HuH-7.5 (cell line): Measurements from ENCODE around the gene TSPAN33.
A peak's percentile ranks its signal among the peaks of the same experiment; 100 is the strongest.
"Not testable (repeated sequence)": the region's sequence is repeated elsewhere in the genome, so short reads cannot be mapped to it uniquely, and the experiment has no call there.

Experiments
- DNase-seq: peaks from one replicate; pipeline ENCODE4 v3.0.0; 2011; ENCODE audit warnings: low spot score

The TSPAN33 gene

DNA sequence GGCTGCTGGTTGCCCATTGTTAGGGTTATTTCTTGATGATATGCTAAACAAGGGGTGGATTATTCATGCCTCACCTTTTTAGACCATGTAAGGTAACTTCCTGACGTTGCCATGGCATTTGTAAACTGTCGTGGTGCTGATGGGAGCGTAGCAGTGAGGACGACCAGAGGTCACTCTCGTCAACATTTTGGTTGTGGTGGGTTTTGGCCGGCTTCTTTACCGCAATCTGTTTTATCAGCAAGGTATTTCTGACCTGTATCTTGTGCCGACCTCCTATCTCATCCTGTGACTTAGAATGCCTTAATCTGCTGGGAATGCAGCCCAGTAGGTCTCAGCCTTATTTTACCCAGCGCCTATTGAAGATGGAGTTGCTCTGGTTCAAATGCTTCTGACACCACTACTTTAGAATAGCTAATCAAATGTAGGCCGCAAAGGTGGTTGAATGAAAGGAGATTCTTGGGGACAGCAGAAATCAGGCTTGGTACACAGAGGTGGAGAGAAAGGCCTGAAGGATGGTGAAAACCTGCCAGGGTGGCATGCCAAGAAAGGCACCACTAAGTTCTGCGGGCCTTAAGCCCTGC lies 26.0 kb downstream of the TSPAN33 start:
- DNase-seq: no peak

DNA sequence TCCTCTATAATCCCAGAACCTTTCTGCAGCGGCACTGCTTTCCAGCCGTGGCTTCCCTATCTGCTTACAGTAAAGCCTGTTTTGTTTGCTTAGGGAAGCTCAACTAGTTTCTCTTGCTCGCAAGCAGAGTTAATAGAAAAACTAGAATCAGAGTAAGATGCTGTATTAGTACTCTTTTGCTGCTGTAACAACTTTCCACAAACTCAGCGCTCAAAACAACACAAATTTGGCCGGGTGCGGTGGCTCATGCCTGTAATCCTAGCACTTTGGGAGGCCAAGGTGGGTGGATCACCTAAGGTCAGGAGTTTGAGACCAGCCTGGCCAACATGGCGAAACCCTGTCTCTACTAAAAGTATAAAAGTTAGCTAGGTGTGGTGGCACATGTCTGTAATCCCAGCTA lies 29.4 kb downstream of the TSPAN33 start:
- DNase-seq: not testable (repeated sequence)

DNA sequence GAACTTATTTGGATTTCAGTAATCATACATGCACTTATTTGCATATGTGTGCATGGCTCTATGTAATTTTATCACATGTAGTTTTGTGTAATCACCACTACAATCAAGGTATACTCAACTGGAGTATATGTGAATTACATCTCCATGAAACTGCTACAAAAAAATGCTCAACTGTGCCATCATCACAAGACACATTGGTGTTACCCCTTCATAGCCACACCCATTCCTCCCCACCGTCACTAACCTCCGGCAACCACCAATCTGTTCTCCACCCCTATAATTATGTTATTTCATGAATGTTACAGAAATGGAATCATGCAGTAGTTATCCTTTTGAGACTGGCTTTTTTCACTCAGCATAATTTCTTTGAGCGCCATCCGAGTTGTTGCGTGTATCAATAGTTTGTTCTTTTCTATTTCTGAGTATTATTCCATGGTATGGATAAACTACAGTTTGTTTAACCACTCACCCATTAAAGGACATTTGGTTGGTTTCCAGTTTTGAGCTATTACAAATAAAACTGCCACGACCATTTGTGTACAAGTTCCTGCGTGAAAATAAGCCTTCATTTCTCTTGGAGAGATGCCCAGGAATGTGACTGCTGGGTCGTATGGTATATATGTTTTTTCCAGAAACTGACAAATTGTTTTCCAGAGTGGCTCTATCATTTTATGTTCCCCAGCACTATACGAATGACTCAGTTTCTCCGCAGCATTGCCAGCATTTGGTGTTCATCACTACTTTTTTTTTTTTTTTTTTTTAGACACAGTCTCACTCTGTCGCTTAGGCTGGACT lies 32.6 kb downstream of the TSPAN33 start:
- DNase-seq: no peak

DNA sequence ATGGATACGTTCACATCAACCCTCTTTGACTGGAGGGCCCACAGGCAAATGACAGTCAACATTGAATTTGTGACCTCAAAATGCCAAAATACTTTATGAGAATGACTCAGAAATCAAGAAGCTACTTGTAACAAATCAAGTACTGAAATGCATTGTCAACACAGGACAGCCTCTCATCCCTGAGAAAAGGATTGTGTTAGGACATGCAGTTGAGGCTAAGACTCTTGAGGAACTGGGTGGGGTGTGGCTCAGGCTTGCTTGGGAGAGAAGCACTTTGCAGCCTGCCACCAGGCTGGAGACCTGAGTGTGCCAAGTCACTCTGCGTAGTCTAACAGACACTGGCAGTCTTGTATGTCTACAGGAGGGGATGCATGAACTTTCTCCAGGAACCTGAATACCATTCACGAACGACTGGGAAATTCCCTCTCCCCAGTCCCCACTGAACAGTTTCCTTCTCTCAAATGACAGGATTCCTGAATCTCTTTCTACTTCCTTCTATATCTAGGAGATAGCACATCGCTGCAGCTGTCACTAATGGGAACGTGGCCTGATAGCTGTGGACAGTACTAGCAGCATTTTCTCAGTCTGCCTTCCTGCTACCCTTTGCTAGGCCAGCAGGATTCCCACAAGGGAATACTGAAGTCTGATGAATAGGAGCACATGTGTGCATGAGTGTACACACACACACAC lies 40.6 kb downstream of the TSPAN33 start:
- no peak for DNase-seq

DNA sequence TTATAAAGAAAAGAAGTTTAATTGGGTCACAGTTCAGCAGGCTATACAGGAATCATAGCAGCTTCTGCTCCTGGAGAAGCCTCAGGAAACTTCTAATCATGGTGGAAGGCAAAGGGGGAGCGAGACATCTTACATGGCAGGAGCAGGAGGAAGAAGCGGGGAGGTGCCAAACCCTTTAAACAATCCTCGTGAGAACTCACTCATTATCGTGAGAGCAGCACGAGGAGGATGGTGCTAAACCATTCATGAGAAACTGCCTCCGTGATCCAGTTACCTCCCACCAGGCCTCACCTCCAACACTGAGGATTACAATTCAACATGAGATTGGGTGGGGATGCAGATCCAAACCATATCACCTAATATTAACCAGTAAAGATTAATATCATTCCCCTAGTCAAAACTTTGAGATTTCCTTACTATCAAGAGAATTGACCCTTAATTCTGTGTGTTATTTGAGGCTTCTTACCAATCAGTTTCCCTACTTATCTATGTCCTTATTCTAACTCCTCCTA lies 42.3 kb downstream of the TSPAN33 start:
- no peak for DNase-seq

DNA sequence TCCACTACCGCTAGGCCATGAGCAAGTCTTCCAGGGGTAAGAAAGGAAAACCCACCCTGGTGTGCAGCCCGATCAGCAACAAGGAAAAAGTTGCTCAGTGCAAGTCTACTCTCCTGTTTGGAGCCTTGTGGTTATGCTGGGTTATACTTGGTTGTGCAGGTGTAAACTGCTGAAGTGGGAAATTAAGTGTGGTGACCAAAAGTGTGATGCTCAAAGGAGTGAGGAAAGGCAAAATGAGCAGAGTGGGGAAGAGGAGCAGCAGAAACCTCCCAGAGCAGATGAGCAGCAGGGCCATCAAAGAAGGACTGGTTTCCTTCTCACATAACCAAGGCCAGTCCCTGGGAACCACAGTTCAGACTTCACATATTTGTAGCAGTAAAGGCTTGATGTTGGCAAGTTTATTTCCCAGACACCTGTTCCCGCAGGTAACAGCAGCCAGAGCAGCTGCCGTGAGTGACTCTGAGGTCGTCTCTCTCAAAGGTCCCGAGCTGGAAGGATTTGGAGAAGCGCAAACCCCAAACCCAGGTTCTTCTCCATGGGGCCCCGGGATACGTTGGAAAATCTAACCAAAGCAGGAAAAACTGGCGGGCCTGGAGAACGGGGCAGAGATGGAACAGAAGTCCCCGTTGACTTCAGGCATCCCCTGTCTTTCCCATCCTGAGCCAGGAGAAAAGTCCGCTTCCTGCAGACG lies 43.3 kb downstream of the TSPAN33 start:
- DNase-seq: peak; percentile 40

DNA sequence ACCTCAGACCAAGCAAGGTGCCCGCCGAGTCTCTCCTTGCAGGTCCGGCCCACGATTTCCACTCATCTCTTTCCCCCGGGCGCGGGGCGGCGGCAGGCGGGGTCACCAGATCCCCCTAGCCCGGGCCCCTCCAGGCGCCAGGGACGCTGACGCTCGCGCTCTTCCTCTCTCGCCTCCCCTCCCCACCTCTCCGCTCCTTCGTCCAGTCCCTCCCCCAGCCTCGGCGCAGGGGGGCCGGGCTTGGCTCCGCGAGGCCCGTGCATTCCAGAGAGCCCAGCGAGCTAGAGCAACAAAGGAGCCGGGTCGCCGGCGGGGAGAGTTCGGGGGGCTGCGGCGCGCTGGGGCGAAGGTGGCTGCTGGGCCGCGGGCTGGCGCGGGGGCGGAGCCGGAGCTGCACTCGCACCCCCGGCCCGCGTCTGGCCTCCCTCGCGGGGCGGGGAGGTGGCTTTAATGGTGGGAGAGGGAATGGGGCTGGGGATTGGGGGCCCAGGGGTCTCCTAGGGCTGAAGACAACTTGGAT lies 43.9 kb downstream of the TSPAN33 start, which contains the start of gene SMO:
Gene SMO, plus strand, starts transcription at position 262 of the 520 bp plus-strand sequence. CDS start 519 bp downstream, outside the sequence.
- DNase-seq: peak; percentile 83

DNA sequence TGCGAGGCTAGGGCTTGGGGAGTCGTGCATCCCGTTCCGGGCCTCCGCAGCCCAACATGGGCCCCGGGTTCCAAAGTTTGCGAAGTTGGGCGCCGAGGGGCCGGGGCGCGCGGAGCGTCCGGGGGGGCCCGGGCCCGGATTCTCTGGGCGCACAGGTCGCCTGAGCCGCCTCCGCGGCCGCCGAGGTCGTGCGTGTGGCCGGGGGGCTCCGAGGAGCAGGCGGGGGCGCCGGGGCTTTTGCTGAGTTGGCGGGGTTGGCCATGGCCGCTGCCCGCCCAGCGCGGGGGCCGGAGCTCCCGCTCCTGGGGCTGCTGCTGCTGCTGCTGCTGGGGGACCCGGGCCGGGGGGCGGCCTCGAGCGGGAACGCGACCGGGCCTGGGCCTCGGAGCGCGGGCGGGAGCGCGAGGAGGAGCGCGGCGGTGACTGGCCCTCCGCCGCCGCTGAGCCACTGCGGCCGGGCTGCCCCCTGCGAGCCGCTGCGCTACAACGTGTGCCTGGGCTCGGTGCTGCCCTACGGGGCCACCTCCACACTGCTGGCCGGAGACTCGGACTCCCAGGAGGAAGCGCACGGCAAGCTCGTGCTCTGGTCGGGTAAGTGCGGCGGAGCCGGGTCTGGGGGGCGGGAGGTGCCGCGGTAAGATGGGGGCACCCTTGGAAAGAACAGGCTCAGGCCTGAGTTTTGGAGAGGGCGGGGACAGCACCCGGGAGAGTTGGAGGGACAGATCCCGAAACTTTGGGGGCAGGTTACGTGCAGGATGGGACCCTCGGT lies 44.6 kb downstream of the TSPAN33 start:
- peak; percentile 62 for DNase-seq

DNA sequence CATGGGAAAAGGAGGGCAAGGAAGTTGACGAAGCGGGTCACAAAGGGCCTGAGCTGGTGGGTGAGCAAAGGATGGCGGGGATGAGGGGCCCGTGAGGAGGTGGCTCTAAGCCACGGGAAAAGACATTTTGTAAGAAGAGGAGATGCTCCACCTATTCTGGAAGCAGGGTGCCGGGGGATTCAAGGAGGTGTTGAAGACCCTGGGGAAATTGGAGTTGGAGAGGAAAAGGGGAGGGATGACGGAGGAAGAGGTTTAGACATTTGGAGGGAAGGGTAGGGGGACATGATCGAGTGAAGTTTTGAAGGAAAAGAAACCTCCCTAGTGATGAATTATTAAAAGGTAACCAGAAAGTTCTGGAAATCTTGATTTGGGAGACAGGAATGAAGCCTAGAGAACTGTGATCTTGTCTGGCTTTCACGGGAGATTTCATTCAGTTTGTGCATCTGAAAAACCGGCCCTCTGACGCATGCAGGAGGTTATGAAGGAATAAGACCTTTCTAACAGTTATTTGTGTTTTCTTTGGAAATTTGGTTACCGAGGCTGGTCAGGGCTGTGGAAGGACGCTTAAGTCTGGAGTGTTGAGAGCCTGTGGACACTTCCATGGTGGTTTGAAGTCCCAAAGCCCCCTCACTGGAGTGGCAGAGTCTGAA lies 45.3 kb downstream of the TSPAN33 start:
- no peak for DNase-seq

DNA sequence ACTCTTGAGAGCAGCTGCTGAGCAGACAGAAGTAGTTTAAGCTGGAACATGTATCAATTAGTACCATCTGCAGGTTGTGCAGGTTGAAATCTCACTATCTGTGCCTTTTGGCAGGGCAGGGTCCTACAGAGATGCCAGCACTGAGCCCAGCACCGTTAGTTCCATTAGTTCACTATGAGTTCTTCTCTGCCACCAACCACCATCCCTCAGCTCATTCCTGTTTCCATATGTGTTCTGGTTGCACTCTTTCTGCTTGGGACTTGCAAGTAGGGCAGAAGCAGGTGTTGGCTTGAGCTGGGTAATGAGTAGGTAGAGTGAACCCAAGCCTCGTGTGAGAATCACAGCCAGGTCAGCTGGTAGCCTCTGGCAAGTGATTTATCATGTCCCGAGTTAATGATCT lies 46.8 kb downstream of the TSPAN33 start:
- no peak for DNase-seq

DNA sequence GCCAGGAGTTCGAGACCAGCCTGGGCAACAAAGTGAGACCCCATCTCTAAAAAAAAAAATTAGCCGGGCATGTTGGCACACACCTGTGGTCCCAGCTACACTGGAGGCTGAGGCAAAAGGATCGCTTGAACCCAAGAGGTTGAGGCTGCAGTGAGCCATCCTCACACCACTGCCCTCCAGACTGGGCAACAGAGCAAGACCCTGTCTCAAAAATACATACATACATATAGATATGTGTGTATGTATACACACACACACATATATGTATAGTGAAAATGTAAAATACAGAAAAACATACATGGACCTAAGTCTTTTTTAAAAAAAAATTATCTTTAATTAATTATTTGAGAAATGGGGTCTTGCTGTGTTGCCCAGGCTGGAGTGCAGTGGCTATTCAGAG lies 49.4 kb downstream of the TSPAN33 start:
- DNase-seq: no peak

DNA sequence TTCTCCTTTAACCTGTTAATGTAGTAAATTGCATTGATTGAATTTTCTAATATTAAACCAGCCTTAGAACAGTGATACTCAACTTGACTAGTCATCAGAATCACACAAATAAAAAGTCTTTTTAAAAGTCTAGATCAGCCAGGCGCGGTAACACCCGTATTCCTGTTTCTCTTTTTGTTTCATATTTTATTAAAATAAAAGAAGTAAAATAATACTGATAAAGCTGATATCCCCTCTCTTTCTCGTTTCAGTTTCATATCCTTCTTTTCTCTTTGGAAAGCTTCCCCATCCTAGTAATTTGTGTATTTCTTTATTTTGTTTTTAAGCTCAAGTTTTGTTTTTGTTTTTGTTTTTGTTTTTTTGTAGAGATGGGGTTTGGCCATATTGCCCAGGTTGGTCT lies 53.3 kb downstream of the TSPAN33 start:
- DNase-seq: no peak

DNA sequence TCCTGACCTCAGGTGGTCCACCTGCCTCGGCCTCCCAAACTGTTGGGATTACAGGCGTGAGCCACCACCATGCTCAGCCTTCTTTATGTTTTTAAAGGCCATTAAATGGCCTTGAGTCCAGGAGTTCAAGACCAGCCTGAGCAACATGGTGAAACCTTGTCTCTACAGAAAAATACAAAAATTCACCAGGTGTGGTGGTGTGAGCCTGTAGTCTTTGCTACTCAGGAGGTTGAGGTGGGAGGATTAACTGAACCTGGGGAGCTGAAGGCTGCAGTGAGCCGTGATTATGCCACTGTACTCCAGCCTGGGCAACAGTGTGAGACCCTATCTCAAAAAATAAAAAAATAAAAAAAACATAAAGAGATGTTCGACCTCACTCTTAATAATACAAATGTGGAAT lies 54.9 kb downstream of the TSPAN33 start:
- DNase-seq: no peak

DNA sequence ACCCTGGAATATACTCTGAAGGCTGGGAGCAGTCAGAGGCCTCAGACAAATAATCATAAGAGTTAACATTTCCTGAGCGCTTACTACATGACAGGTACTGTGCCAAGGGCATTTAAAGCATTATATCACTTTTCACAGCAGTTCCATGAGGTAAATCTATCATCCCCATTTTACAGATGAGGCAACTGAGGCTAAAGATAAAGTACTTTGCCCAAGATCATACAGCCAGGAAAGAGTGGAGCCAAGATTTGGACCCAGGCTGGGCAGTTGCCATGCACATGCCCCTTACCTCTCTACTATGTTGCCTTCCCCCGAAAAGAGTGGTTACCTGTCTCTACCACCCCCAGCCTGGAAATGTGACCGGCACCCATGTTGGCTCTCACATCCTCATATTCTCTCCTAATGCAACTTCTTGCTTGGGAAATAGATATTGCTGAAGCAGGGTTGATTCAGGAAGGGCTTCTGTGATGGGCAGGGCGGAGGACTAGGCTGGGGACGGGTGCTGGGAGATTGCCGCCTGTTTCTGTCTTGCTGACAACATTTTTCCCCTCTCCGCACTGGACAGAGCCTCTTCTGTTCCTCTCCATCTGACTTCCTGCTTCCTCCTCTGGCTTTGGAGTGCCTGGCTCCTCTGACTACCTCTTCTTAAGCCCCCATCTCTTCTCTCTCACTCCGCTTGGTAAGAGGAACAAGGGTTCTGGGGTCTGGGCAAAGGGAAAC lies 57.7 kb downstream of the TSPAN33 start:
- no peak for DNase-seq

DNA sequence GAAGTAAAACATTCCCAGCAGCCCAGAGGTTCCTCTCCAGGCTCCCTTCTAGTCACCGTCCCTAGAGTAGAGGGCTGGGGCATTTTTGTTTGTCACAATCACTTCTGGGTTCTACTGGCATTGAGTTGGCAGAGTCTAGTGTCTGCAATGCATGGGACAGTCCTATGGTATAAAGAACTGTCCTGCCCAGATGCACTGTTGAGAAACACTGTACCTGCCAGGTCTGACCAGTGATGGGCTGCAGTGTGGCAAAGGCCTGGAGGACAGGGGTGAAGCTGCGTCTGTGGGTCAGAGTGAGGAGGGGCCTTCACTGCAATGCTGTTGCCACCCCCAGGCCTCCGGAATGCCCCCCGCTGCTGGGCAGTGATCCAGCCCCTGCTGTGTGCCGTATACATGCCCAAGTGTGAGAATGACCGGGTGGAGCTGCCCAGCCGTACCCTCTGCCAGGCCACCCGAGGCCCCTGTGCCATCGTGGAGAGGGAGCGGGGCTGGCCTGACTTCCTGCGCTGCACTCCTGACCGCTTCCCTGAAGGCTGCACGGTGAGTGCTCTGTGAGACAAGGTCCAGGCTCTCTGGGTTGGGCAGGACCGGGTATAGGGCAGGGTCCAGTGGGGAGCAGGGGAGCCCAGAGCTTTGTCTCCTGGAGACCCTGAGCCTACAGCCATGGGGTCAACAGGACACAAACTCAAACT lies 58.7 kb downstream of the TSPAN33 start:
- DNase-seq: no peak

DNA sequence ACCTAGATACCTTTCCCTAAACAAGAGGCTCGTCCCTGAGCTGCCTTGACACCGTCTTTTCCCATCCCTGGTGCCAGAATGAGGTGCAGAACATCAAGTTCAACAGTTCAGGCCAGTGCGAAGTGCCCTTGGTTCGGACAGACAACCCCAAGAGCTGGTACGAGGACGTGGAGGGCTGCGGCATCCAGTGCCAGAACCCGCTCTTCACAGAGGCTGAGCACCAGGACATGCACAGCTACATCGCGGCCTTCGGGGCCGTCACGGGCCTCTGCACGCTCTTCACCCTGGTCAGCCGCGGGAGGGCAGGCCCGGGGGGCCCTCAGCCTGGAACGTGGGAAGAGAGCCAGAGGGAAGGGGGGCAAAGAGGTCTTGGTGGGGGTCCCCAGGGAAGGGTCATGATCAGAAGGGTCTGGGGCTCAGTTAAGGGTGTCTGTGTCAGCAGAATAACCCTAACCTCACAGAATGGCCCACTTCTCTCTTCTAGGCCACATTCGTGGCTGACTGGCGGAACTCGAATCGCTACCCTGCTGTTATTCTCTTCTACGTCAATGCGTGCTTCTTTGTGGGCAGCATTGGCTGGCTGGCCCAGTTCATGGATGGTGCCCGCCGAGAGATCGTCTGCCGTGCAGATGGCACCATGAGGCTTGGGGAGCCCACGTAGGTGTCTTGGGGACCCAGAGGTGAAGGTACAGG lies 60.8 kb downstream of the TSPAN33 start:
- DNase-seq: no peak

DNA sequence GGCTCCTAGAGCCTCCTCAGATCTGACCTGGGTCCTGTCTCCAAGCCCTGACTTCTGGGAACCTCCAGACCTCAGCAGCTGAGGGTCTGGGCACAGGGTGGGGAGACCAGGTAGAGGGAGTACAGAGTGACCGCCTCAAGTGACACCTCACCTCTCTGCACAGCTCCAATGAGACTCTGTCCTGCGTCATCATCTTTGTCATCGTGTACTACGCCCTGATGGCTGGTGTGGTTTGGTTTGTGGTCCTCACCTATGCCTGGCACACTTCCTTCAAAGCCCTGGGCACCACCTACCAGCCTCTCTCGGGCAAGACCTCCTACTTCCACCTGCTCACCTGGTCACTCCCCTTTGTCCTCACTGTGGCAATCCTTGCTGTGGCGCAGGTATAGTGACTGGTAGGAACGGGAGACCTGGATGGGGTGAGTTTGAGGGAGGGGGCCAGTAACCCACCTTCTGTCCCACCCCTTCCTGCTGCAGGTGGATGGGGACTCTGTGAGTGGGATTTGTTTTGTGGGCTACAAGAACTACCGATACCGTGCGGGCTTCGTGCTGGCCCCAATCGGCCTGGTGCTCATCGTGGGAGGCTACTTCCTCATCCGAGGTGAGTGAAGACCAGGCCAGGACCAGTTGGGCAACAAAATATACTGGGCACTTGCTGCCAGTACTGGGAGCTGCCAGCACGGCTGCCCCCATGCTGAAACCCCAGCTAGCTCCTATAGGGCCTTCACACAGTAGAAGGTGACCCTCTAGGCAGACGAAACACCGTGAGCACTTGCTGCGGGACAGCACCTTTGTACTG lies 61.7 kb downstream of the TSPAN33 start:
- DNase-seq: no peak

DNA sequence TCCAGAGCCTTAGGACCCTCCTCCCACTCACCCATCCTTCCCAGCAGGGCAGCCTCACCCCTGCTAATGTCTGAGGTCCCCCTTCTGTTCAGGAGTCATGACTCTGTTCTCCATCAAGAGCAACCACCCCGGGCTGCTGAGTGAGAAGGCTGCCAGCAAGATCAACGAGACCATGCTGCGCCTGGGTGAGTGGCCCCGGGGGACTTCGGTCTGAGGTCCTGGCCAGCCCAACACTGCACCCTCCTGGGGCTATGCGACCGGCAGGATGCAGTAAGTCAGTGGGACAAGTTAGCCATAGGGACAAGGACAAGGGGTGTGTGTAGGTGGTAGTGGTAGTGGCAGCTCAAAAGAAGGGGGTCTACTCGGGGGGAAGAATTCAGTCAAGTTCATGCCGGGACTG lies 64.2 kb downstream of the TSPAN33 start:
- no peak for DNase-seq
